ENCODE results near the gene ATXN10.
"Not testable (repeated sequence)": the region's sequence is repeated elsewhere in the genome, so short reads cannot be mapped to it uniquely, and the experiment has no call there.

The ATXN10 gene

GRCh38 chr22:45709866-45710265, 38.2 kb downstream of the ATXN10 start:
- H3K27ac ChIP-seq: no peak overlapping the region
- H3K27me3 ChIP-seq (ENCODE audit: insufficient read depth, low read depth, severe bottlenecking): no peaks in the 10 kb centered on the region
- H3K36me3 ChIP-seq: peaks cover 20% of the 10 kb centered on the region
- DNase-seq: no peak
- no peak for TF ChIP-seq CTCF (IDR thresholded peaks at IDR 0.05; ENCODE audit: low read depth, low read length)
- no peaks in the 10 kb centered on the region for H3K9me3 ChIP-seq (ENCODE audit: severe bottlenecking)
- no peak overlapping the region for H3K4me3 ChIP-seq (ENCODE audit: low read depth, low read length)

GRCh38 chr22:45710469-45710868, 38.8 kb downstream of the ATXN10 start:
- Histone ChIP-seq H3K36me3 (peaks cover 23% of the 10 kb centered on the region), H3K4me3 (ENCODE audit: low read depth, low read length) (no peak overlapping the region), H3K9me3 (ENCODE audit: severe bottlenecking) (no peaks in the 10 kb centered on the region), H3K27ac (no peak overlapping the region), H3K27me3 (ENCODE audit: insufficient read depth, low read depth, severe bottlenecking) (no peaks in the 10 kb centered on the region)
- DNase-seq: no peak
- no peak for TF ChIP-seq CTCF (IDR thresholded peaks at IDR 0.05; ENCODE audit: low read depth, low read length)

- H3K27ac ChIP-seq; H3K9me3 ChIP-seq (ENCODE audit: severe bottlenecking); DNase-seq; H3K27me3 ChIP-seq (ENCODE audit: insufficient read depth, low read depth, severe bottlenecking); H3K4me3 ChIP-seq (ENCODE audit: low read depth, low read length): not testable (repeated sequence)
- H3K36me3 ChIP-seq: peaks cover 11% of the 10 kb centered on the region
Observed at GRCh38 chr22:45714390-45714789, 42.8 kb downstream of the ATXN10 start.

GRCh38 chr22:45717789-45718188, 46.2 kb downstream of the ATXN10 start:
- H3K27ac ChIP-seq: no peak overlapping the region
- no peak overlapping the region for H3K4me3 ChIP-seq (ENCODE audit: low read depth, low read length)
- TF ChIP-seq CTCF (IDR thresholded peaks at IDR 0.05; ENCODE audit: low read depth, low read length): no peak
- H3K9me3 ChIP-seq (ENCODE audit: severe bottlenecking): no peaks in the 10 kb centered on the region
- peaks cover 30% of the 10 kb centered on the region for H3K36me3 ChIP-seq
- H3K27me3 ChIP-seq (ENCODE audit: insufficient read depth, low read depth, severe bottlenecking): no peaks in the 10 kb centered on the region
- no peak for DNase-seq

GRCh38 chr22:45718391-45718790, 46.8 kb downstream of the ATXN10 start:
- H3K9me3 ChIP-seq (ENCODE audit: severe bottlenecking): no peaks in the 10 kb centered on the region
- TF ChIP-seq CTCF (IDR thresholded peaks at IDR 0.05; ENCODE audit: low read depth, low read length): no peak
- DNase-seq: no peak
- H3K27me3 ChIP-seq (ENCODE audit: insufficient read depth, low read depth, severe bottlenecking): no peaks in the 10 kb centered on the region
- H3K27ac ChIP-seq: no peak overlapping the region
- peaks cover 32% of the 10 kb centered on the region for H3K36me3 ChIP-seq
- H3K4me3 ChIP-seq (ENCODE audit: low read depth, low read length): no peak overlapping the region

GRCh38 chr22:45720839-45721378, 49.3 kb downstream of the ATXN10 start:
- Histone ChIP-seq H3K36me3 (peaks cover 29% of the 10 kb centered on the region), H3K27me3 (ENCODE audit: insufficient read depth, low read depth, severe bottlenecking) (no peaks in the 10 kb centered on the region), H3K9me3 (ENCODE audit: severe bottlenecking) (no peaks in the 10 kb centered on the region), H3K4me3 (ENCODE audit: low read depth, low read length) (no peak overlapping the region), H3K27ac (no peak overlapping the region)
- no peak for TF ChIP-seq CTCF (IDR thresholded peaks at IDR 0.05; ENCODE audit: low read depth, low read length)
- no peak for DNase-seq
